ENCODE data around the gene AKAP9.
"Not testable (repeated sequence)": the region's sequence is repeated elsewhere in the genome, so short reads cannot be mapped to it uniquely, and the experiment has no call there.

AKAP9 gene

DNA sequence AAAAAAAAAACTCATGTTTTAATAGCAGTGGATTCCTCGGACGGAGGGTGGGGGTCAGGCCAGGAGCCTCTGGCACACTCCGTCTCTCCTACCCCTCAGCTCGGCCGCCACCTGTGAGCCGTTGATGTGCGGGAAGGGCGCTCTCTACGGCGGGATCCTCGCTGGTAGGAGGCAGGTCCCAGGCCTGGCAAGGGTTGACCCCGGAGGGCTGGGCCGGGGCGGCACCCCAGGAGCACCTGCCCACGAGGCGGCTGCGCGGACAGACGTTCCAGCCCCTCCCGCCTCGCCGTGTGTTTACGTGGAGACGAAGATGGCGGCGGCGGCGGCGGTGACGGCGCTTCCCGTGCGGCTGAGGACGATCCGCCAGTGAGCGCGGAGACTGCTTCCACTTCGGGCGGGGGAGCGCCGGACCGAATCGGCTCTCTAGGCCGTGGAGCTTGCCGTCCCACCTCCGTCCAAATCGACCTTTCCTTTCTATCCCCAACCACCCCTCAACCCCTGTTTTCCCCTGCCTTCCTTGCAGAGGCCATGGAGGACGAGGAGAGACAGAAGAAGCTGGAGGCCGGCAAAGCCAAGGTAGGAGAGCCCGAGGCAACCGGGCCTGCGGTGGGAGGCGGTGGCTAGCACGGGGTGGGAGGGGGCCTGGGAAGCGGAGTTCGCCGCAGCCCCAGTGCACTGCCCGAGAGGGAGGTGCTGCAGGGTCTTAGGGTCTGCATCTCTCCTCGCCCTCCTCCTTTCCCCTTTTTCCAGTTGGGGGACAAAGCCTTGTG is at the start of gene AKAP9:
AKAP9 (plus strand) TSS at position 291 of the 770 bp plus-strand sequence; CDS start at position 529, 238 bp downstream.
- in situ Hi-C loops (cut with MboI; ENCODE audit: low sequenced_read_pairs): no loop called here

- in situ Hi-C loops (cut with MboI; ENCODE audit: low sequenced_read_pairs): no loop called here
These were observed 48.5 kb upstream of the AKAP9 start for GRCh38 chr7:91892099-91892705.

DNA sequence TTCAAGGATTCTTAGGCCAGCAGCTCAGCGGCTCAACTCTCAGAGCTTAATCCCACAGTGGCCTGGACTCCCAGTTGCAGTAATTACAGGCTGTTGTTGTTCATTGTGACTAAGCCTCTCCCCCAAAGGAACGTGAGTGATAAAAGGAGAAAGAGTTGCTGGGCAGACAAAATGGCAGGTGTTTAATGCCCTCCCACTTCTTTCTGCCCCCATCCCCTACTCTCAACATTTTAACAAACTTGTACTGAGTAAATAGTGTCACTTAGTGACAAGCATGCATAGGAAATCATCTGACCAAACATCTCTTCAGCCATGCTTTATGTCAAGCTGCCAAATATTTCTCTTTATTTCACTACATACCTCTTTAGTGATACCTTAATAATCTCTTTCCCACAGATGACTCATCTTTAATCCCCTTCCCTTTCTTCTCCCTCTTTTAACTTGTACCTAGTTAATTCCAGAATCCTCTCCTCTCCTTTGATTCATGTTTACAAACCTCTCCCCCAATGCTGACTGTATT is 47.8 kb upstream of the AKAP9 start:
- in situ Hi-C loops (cut with MboI; ENCODE audit: low sequenced_read_pairs): no loop called here

- in situ Hi-C loops (cut with MboI; ENCODE audit: low sequenced_read_pairs): not testable (repeated sequence)
These were observed 47.0 kb upstream of the AKAP9 start for GRCh38 chr7:91893699-91894098.

GRCh38 chr7:91894781-91895480 is 45.7 kb upstream of the AKAP9 start:
- in situ Hi-C loops (cut with MboI; ENCODE audit: low sequenced_read_pairs): no loop called here

- in situ Hi-C loops (cut with MboI; ENCODE audit: low sequenced_read_pairs): no loop called here
These were observed 42.2 kb upstream of the AKAP9 start for GRCh38 chr7:91898240-91898992.

DNA sequence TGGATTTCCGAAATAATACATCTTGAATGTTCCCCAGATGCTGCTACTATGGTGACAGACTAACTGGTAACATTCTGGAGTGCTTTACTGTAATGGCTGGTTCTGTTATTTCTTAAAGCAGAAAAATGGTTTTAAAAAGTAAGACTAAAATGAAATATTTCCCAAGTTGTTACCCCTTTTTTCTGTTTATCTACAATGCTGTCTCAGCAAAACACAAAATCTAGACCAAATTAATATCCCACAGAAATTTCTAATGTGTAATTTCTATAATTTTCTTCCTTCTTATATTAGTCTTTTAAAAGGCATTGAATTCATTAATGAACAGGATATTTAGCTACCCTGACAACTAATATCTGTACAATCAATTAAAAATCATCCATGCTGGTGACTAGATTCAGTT is 41.1 kb upstream of the AKAP9 start:
- in situ Hi-C loops (cut with MboI; ENCODE audit: low sequenced_read_pairs): no loop called here

GRCh38 chr7:91910171-91910570 is 30.5 kb upstream of the AKAP9 start:
- in situ Hi-C loops (cut with MboI; ENCODE audit: low sequenced_read_pairs): no loop called here

GRCh38 chr7:91911121-91911520 is 29.5 kb upstream of the AKAP9 start:
- in situ Hi-C loops (cut with MboI; ENCODE audit: low sequenced_read_pairs): no loop called here

- in situ Hi-C loops (cut with MboI; ENCODE audit: low sequenced_read_pairs): no loop called here
These were observed 28.2 kb upstream of the AKAP9 start for GRCh38 chr7:91912494-91912893.

DNA sequence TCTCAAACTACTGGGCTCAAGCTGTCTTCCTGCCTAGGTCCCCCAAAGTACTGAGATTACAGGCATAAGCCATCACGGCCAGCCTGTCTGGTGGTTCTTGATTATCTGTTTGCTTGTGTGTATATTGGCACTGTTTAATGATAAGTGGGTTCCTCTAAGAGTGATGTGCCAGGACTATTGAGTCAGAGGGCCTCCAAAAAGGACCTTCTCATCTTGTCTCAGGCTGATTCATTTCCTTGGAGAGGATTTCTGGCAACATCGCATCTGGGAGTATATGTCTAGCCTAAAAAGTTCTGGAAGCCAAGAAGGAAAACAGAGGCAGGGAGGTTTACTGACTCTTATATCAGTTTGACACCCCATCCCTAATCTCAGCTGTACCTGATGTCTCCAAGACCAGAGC is 27.1 kb upstream of the AKAP9 start:
- in situ Hi-C loops (cut with MboI; ENCODE audit: low sequenced_read_pairs): no loop called here

DNA sequence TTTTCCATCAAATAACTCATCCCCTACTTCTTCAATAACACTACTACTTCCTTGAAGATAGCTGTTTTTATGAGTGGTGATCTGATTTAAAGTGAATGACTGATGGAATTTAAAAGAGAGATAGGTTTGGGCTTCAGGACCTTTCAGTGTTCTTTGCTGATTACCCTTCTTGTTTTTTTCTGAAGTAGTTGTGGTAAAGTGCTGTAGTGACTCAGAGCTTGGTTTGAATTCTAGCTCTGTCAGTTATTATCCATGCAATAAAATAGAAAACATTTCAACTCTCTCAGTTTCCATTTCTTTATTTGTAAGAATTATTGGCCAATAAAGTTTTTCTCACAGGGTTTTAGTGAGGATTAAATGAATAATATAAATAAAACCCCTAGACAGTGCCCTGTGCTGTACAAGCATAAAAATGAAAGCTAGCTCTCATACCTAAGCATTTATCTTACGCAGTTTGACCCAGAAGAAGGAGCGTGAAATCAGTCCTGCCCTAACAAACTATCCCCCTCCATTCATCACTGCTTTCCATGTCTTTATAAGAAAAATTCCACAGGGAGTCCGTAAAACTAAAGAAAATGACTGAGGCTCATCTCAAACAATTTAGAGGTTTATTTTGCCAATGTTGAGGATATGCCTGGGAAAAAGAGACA is 25.1 kb upstream of the AKAP9 start:
- in situ Hi-C loops (cut with MboI; ENCODE audit: low sequenced_read_pairs): no loop called here

GRCh38 chr7:91916051-91916440 is 24.6 kb upstream of the AKAP9 start:
- in situ Hi-C loops (cut with MboI; ENCODE audit: low sequenced_read_pairs): no loop called here

DNA sequence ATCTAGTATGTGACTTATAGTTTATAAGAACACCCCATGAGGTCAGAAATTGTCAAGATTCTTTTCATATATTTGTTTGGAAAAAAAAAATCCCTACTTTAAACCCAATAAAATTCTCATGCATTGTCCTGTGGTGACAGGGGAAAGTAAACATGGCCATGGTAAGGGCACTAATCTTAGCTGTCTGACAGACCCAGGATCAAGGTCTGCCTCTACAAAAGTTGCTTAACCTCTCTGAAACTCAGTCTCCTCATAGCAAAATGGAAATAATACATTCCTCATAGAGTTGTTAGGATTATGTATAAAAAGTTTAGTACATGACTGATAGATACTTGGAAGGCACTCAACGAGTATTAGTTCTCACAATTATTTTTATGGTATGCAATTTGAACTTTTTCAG is 22.3 kb upstream of the AKAP9 start:
- in situ Hi-C loops (cut with MboI; ENCODE audit: low sequenced_read_pairs): no loop called here

DNA sequence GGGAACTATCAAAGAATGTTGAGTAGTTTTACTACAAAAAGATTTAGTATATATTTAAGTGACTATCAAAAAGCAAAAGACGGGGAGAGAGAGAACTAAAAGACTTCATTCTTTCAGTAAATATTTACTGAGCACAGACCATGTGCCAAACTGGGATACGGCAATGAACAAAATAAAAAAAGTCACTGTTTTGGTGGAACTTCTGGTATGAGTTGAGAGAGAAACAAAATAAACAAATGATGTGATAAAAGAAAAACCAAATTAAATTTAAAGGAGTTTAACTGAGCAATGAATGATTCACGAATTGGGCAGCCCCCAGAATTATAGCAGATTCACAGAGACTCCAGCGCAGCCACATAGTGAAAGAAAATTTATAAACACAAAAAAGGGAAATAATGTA is 17.8 kb upstream of the AKAP9 start:
- in situ Hi-C loops (cut with MboI; ENCODE audit: low sequenced_read_pairs): no loop called here

- in situ Hi-C loops (cut with MboI; ENCODE audit: low sequenced_read_pairs): no loop called here
These were observed 12.8 kb upstream of the AKAP9 start for GRCh38 chr7:91927912-91928311.

DNA sequence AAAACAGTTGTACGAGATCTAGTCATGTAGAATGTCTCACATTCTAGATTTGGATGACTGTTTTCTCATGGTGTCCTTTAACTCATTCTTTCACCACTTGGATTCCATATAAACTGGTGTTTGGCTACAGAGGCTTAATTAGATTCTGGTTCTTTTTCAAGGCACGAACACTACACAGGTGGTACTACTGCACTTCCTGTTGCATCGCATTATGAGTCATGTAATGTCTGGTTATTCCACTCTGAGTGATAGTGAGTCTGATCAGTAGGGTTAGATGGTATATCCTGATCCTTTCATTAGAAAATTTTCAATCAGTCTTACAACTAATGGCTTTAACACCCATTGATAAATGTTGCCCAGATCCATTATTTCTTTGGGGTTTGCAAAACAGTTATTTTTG is 11.2 kb upstream of the AKAP9 start:
- in situ Hi-C loops (cut with MboI; ENCODE audit: low sequenced_read_pairs): no loop called here

GRCh38 chr7:91940171-91940570 is 491 bp upstream of the AKAP9 start:
- in situ Hi-C loops (cut with MboI; ENCODE audit: low sequenced_read_pairs): no loop called here

DNA sequence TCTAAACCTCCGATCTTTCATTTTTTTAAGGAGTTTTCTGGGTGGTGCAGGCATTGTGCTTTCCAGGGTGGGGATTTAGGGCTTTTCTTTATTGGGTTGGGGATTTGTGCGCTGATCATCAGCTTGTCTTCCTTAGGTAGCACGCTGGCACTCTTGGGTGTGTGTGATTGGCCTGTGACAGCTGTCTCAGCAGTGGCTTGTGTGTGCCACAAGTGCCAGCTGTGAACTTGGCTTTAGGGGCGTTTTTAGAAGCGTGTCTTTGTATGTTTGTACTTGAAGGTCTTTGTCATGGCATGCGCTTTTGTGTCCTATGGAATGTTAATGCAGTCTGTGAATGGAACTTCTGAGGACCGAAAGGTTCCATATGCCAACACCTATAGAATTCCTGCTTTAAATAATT is 788 bp downstream of the AKAP9 start:
- in situ Hi-C loops (cut with MboI; ENCODE audit: low sequenced_read_pairs): no loop called here

DNA sequence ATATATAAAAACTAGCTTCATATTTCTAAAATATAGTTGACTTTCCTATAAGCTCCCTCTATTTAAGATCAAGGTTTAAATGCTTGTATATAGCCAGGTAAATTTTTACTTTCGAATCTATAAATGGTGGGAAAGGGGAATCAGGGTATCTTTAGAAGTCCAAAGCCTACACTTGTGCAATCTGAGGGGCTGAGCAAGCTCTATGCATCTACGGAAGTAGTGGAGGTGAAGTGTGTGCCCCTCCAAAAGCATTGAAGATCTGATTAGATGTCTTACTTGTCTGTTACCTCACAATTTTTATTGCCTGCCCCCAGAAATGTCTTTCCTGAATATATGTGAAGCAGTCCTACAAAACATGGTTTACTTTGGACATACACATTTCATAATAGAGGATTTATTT is 1.6 kb downstream of the AKAP9 start:
- in situ Hi-C loops (cut with MboI; ENCODE audit: low sequenced_read_pairs): no loop called here

DNA sequence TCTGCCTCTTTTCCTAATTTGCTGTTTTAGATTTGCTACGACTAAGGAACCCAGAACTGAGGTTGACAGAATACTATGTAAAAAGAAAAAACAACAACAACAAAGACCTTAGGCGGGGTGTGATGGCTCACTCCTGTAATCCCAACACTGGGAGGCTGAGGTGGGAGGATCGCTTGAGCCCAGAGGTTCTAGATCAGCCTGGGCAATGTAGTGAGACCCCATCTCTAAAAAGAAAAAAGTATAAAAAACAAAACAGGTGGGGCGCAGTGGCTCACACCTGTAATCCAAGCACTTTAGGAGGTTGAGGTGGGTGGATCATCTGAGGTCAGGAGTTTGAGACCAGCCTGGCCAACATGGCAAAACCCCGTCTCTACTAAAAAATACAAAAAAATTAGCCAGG is 4.3 kb downstream of the AKAP9 start:
- in situ Hi-C loops (cut with MboI; ENCODE audit: low sequenced_read_pairs): not testable (repeated sequence)
